22Rv1 (cell line): ENCODE measurements around the gene MCF2L.

ENCODE experiments used
- CTCF ChIP-seq: fragments of 450-650 bp; IDR thresholded peaks from 2 replicates; pipeline ENCODE4 v1.5.1; 2017; ENCODE audit warnings: mild to moderate bottlenecking
- ZFX ChIP-seq: fragments of 450-650 bp; IDR thresholded peaks from 2 replicates; pipeline ENCODE4 v1.6.1; 2017; ENCODE audit warnings: antibody characterized with exemption, borderline replicate concordance

- TF ChIP-seq CTCF (no peak), ZFX (no peak)
Observed at GRCh38 chr13:113008851-113009250, 39.8 kb downstream of the MCF2L start.
